PFSK-1 (cell line): ENCODE measurements around the gene AP2A2.

Experiments
- FOXP2 ChIP-seq: optimal IDR thresholded peaks from 2 replicates; pipeline ENCODE3; 2011; ENCODE audit warnings: borderline replicate concordance, control low read depth, inconsistent platforms; ENCODE audit not compliant: insufficient read depth; ENCODE audit errors: extremely low read length, extremely low read depth
- POLR2AphosphoS5 ChIP-seq: IDR thresholded peaks from 2 replicates; pipeline ENCODE4 v1.6.1; 2012; ENCODE audit warnings: low read depth, mild to moderate bottlenecking, control low read depth, low read length, moderate library complexity
- SIN3A ChIP-seq: IDR thresholded peaks from 2 replicates; pipeline ENCODE4 v1.6.1; 2012; ENCODE audit warnings: mild to moderate bottlenecking, low read length, moderate library complexity, borderline replicate concordance; ENCODE audit not compliant: insufficient read depth
- TAF1 ChIP-seq: IDR thresholded peaks from 2 replicates; pipeline ENCODE4 v1.6.1; 2012; ENCODE audit warnings: low read length, control low read depth, borderline replicate concordance; ENCODE audit not compliant: insufficient read depth
- TF ChIP-seq, protein P1 (sequence below), 2 experiments: IDR thresholded peaks; 2 replicates each; pipeline versions ENCODE4 v1.6.1 to v1.8.0; 2011 to 2012; ENCODE audit warnings: low read depth in 2 of 2, low read length in 2 of 2, control low read depth in 1 of 2, inconsistent platforms in 1 of 2, mild to moderate bottlenecking in 1 of 2, moderate library complexity in 1 of 2; ENCODE audit not compliant: insufficient read depth in 1 of 2

GRCh38 chr11:1019321-1019910 lies 93.7 kb downstream of the AP2A2 start:
- TF ChIP-seq, protein P1, sequence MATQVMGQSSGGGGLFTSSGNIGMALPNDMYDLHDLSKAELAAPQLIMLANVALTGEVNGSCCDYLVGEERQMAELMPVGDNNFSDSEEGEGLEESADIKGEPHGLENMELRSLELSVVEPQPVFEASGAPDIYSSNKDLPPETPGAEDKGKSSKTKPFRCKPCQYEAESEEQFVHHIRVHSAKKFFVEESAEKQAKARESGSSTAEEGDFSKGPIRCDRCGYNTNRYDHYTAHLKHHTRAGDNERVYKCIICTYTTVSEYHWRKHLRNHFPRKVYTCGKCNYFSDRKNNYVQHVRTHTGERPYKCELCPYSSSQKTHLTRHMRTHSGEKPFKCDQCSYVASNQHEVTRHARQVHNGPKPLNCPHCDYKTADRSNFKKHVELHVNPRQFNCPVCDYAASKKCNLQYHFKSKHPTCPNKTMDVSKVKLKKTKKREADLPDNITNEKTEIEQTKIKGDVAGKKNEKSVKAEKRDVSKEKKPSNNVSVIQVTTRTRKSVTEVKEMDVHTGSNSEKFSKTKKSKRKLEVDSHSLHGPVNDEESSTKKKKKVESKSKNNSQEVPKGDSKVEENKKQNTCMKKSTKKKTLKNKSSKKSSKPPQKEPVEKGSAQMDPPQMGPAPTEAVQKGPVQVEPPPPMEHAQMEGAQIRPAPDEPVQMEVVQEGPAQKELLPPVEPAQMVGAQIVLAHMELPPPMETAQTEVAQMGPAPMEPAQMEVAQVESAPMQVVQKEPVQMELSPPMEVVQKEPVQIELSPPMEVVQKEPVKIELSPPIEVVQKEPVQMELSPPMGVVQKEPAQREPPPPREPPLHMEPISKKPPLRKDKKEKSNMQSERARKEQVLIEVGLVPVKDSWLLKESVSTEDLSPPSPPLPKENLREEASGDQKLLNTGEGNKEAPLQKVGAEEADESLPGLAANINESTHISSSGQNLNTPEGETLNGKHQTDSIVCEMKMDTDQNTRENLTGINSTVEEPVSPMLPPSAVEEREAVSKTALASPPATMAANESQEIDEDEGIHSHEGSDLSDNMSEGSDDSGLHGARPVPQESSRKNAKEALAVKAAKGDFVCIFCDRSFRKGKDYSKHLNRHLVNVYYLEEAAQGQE (IDR thresholded peaks at IDR 0.05; ENCODE audit: insufficient read depth in 1 of 2, low read depth in 2 of 2, low read length in 2 of 2) = no peak
- TF ChIP-seq TAF1 (no peak), SIN3A (no peak), POLR2AphosphoS5 (no peak), FOXP2 (no peak)
